Smooth muscle cell (in vitro differentiated cells): ENCODE results near the gene KIF1A. TPM values are rescaled to one million over a fixed set of nuclear protein-coding genes. Genes with fewer than 3 reads are reported as not detected.

Experiments used
- DNase-seq: peaks from one replicate; lab custom pipeline; 2025; ENCODE audit not compliant: unreplicated experiment; lab: John Stamatoyannopoulos, UW
- H2AFZ ChIP-seq: fragments of 200-600 bp; sonication (generic); 2 replicates; pipeline ENCODE4 v1.6.0; 2016; ENCODE audit warnings: antibody characterized with exemption, low read depth, mild to moderate bottlenecking
- H3F3A ChIP-seq: fragments of 200-600 bp; sonication (generic); 2 replicates; pipeline ENCODE4 v1.6.0; 2017; ENCODE audit warnings: antibody characterized with exemption, low read depth
- H3K27ac ChIP-seq: fragments of 200-600 bp; sonication (generic); 2 replicates; pipeline ENCODE4 v1.5.1; 2016; ENCODE audit warnings: low read depth, mild to moderate bottlenecking
- H3K27me3 ChIP-seq: fragments of 200-600 bp; sonication (generic); 2 replicates; pipeline ENCODE4 v1.6.1; 2016; ENCODE audit warnings: low read depth, mild to moderate bottlenecking
- H3K36me3 ChIP-seq: fragments of 200-600 bp; sonication (generic); 2 replicates; pipeline ENCODE4 v1.5.1; 2016; ENCODE audit warnings: low read depth
- H3K4me1 ChIP-seq: fragments of 200-600 bp; sonication (generic); 2 replicates; pipeline ENCODE4 v1.5.1; 2016; ENCODE audit warnings: low read depth
- H3K4me2 ChIP-seq: fragments of 200-600 bp; sonication (generic); 2 replicates; pipeline ENCODE4 v1.6.0; 2016; ENCODE audit warnings: mild to moderate bottlenecking
- H3K4me3 ChIP-seq: fragments of 200-600 bp; sonication (generic); 2 replicates; pipeline ENCODE4 v1.5.1; 2016; ENCODE audit warnings: mild to moderate bottlenecking
- H3K79me2 ChIP-seq: fragments of 200-600 bp; sonication (generic); 2 replicates; pipeline ENCODE4 v1.6.0; 2016; ENCODE audit warnings: low read depth, mild to moderate bottlenecking
- H3K9ac ChIP-seq: fragments of 200-600 bp; sonication (generic); 2 replicates; pipeline ENCODE4 v1.6.0; 2016; ENCODE audit warnings: low read depth
- H3K9me3 ChIP-seq: fragments of 200-600 bp; sonication (generic); replicated peaks from 2 replicates; pipeline ENCODE4 v1.5.1; 2016; ENCODE audit warnings: low read depth
- H4K20me1 ChIP-seq: fragments of 200-600 bp; sonication (generic); 2 replicates; pipeline ENCODE4 v1.6.0; 2016; ENCODE audit warnings: low read depth
- CTCF ChIP-seq: fragments of 200-600 bp; sonication (generic); IDR thresholded peaks from 2 replicates; pipeline ENCODE4 v1.5.1; 2017; ENCODE audit warnings: borderline replicate concordance, mild to moderate bottlenecking, antibody characterized with exemption; ENCODE audit not compliant: insufficient read depth, poor library complexity, severe bottlenecking
- WGBS: methylation state at CpG from one replicate; pipeline ENCODE4 v1.1.7; 2016; ENCODE audit warnings: low lambda C conversion rate; 5-methylcytosine and 5-hydroxymethylcytosine counted together
- polyA plus RNA-seq: library from polyadenylated mRNA; unstranded; fragments of >200 nt; fragmentation: Nextera tagmentation; extraction: Ambion mirVana; gene quantifications from 2 replicates; pipeline ENCODE4 v1.2.1, GENCODE V29; 2016
- total RNA-seq: library from RNA; depleted of rRNA; stranded (reverse); fragments of >200 nt; gene quantifications from 2 replicates; pipeline ENCODE4 v1.2.3, GENCODE V29; 2014

KIF1A gene
- total and polyA plus RNA-seq, 2 experiments from 2014 or later = 4.6 to 8.4 TPM

DNA sequence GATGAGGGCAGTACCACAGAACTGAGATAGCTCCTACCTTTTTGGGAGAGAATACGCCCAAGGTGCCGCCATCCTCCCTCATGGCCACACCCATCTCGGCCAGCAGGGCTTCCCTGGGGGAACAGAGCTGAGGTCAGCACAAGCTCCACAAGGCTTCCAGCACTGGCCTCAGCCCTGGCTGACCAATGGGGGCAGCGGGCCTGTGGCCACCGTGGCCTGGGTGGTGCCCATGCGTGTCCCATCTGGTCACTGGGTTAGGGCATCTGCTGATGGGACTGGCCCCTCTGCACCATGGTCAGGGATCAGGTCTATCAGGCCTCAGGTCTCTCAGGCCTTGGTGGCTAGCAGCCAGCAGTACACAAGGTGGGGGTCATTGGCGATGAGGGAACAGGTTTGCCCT is 50.9 kb downstream of the KIF1A start:
- WGBS = 94% methylated on average over 7 of the region's 7 CpGs
- no peaks in the 10 kb centered on the region for H3K36me3 ChIP-seq

GRCh38 chr2:240768216-240768615 is 51.8 kb downstream of the KIF1A start:
- Histone ChIP-seq H3K4me1 (no peaks in the 10 kb centered on the region), H3K36me3 (no peaks in the 10 kb centered on the region), H3K79me2 (no peaks in the 10 kb centered on the region), H3F3A (no peaks in the 10 kb centered on the region), H3K9ac (no peak overlapping the region), H3K4me2 (no peak overlapping the region), H4K20me1 (no peaks in the 10 kb centered on the region), H3K4me3 (no peak overlapping the region), H3K9me3 (no peaks in the 10 kb centered on the region), H3K27ac (no peak overlapping the region), H2AFZ (no peak overlapping the region), H3K27me3 (no peaks in the 10 kb centered on the region)
- no peak for DNase-seq
- WGBS = 95% methylated on average over 7 of the region's 7 CpGs
- TF ChIP-seq CTCF = no peak

More for the DNA sequence above, 50.9 kb downstream of the KIF1A start:
- no peaks in the 10 kb centered on the region for H3K4me1 ChIP-seq
- no peaks in the 10 kb centered on the region for H3F3A ChIP-seq
- H3K79me2 ChIP-seq = no peaks in the 10 kb centered on the region
- no peak for DNase-seq
- H2AFZ ChIP-seq = no peak overlapping the region
- no peak overlapping the region for H3K9ac ChIP-seq
- TF ChIP-seq CTCF = no peak
- H3K9me3 ChIP-seq = no peaks in the 10 kb centered on the region
- H3K4me2 ChIP-seq = no peak overlapping the region
- H3K27ac ChIP-seq = no peak overlapping the region
- no peaks in the 10 kb centered on the region for H3K27me3 ChIP-seq
- no peaks in the 10 kb centered on the region for H4K20me1 ChIP-seq
- H3K4me3 ChIP-seq = no peak overlapping the region

DNA sequence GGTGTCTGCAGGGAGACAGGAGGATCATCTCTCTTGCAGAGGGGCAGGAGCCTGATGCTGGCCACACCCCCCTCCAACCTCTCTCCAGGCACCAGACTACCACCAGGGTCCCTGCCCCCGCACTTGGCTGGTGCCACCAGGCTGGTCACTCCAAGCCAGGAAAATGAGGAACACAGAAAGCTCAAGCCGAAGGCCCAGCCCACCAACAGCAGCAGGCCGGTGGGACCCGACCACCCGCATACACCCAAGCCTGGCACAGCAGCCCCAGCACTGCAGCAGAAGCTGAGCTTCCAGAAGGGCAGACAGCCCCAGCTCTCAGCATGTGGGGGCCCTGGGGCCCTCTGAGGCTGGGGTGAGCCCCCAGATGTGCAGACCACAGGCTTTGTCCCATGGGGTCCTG is 52.7 kb downstream of the KIF1A start:
- H3K79me2 ChIP-seq = no peaks in the 10 kb centered on the region
- H3K27me3 ChIP-seq = no peaks in the 10 kb centered on the region
- H3F3A ChIP-seq = no peaks in the 10 kb centered on the region
- no peak overlapping the region for H3K4me3 ChIP-seq
- no peak for TF ChIP-seq CTCF
- DNase-seq = no peak
- H2AFZ ChIP-seq = no peak overlapping the region
- H3K27ac ChIP-seq = no peak overlapping the region
- no peaks in the 10 kb centered on the region for H4K20me1 ChIP-seq
- no peaks in the 10 kb centered on the region for H3K9me3 ChIP-seq
- H3K9ac ChIP-seq = no peak overlapping the region
- no peaks in the 10 kb centered on the region for H3K36me3 ChIP-seq
- no peak overlapping the region for H3K4me2 ChIP-seq
- H3K4me1 ChIP-seq = no peaks in the 10 kb centered on the region
- 99% methylated on average over 5 of the region's 5 CpGs for WGBS

DNA sequence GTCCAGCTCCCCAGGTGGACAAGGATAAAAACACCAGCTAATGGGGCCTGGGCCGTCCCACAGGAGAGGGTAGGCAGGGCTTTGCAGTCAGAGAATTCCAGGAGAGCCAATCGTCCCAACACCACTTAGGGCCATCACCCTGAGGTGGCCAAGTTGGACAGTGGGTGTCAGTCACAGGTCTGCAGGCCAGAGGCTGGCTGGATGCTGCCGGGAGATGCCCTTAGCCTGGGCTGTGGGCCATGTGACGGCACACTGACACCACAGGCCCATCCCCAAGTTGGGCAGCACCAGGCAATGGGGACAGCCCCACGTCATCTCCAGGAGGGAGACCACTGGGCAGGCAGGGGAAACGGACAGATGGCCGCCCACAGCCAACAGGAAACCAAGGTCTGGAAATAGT is 53.9 kb downstream of the KIF1A start:
- Histone ChIP-seq H3F3A (no peaks in the 10 kb centered on the region), H3K9ac (no peak overlapping the region), H3K4me1 (no peaks in the 10 kb centered on the region), H4K20me1 (no peaks in the 10 kb centered on the region), H3K4me3 (no peak overlapping the region), H2AFZ (no peak overlapping the region), H3K4me2 (no peak overlapping the region), H3K27me3 (no peaks in the 10 kb centered on the region), H3K79me2 (no peaks in the 10 kb centered on the region), H3K9me3 (no peaks in the 10 kb centered on the region), H3K27ac (no peak overlapping the region), H3K36me3 (no peaks in the 10 kb centered on the region)
- no peak for TF ChIP-seq CTCF
- no peak for DNase-seq
- 91% methylated on average over 7 of the region's 7 CpGs for WGBS
